Esophagus muscularis mucosa (tissue), 4 donors: ENCODE data around the gene IDE. TPM values are rescaled to one million over a fixed set of nuclear protein-coding genes. Genes with fewer than 3 reads are reported as not detected.
"Not testable (repeated sequence)": the region's sequence is repeated elsewhere in the genome, so short reads cannot be mapped to it uniquely, and the experiment has no call there.

Source experiments
- DNase-seq: peaks from one replicate; pipeline ENCODE4 v3.0.0-alpha.2; 2017; ENCODE audit errors: extremely low spot score
- H3K27ac ChIP-seq, 4 donors: fragments of 200-600 bp; sonication (generic); replicated peaks in 1 of 4; 1 replicate in 3 of 4; 2 replicates in 1 of 4; pipeline ENCODE4 v1.5.1; 2016 to 2019; ENCODE audit warnings: mild to moderate bottlenecking in 1 of 4
- H3K27me3 ChIP-seq, 4 donors: fragments of 200-600 bp; sonication (generic); one replicate each; pipeline versions ENCODE4 v1.5.1 to v1.6.0; 2016 to 2019
- H3K36me3 ChIP-seq, 4 donors: fragments of 200-600 bp; sonication (generic); one replicate each; pipeline ENCODE4 v1.5.1; 2016 to 2019
- H3K4me1 ChIP-seq, 4 donors: fragments of 200-600 bp; sonication (generic); one replicate each; pipeline ENCODE4 v1.5.1; 2016 to 2019
- H3K4me3 ChIP-seq, 4 donors: fragments of 200-600 bp; sonication (generic); 1 replicate in 2 of 4; 2 replicates in 2 of 4; pipeline ENCODE4 v1.5.1; 2016 to 2019; ENCODE audit warnings: mild to moderate bottlenecking in 4 of 4, moderate library complexity in 1 of 4
- H3K9me3 ChIP-seq, 4 donors: fragments of 200-600 bp; sonication (generic); 1 replicate in 3 of 4; 2 replicates in 1 of 4; pipeline ENCODE4 v1.5.1; 2016 to 2019
- EP300 ChIP-seq: sonication (generic); formaldehyde crosslinking; IDR thresholded peaks from one replicate; pipeline ENCODE4 v1.6.1; 2017; ENCODE audit warnings: antibody characterized with exemption
- POLR2A ChIP-seq: fragments of 450-650 bp; IDR thresholded peaks from one replicate; pipeline ENCODE4 v1.6.1; 2017; ENCODE audit warnings: antibody characterized with exemption, moderate library complexity, mild to moderate bottlenecking, low read depth
- POLR2AphosphoS5 ChIP-seq, 2 donors: sonication (generic); formaldehyde crosslinking; IDR thresholded peaks; one replicate each; pipeline ENCODE4 v1.6.1; 2017; ENCODE audit warnings: antibody characterized with exemption in 2 of 2
- WGBS: methylation state at CpG from one replicate; pipeline ENCODE4 v1.1.5; 2018; 5-methylcytosine and 5-hydroxymethylcytosine counted together
- intact Hi-C: fragments of 100-400 bp; cut with DNase I; formaldehyde crosslinking; loops from one replicate; pipeline ENCODE4 v1.15.1; 2023
- total RNA-seq, 4 donors: library from RNA; depleted of rRNA; stranded (reverse); fragments of >200 nt; gene quantifications; one replicate each; pipeline versions ENCODE4 v1.1.0 to v1.2.1, GENCODE V29; 2016
- TF ChIP-seq, protein P1 (sequence below), 3 experiments: fragments of 200-600 bp in 2 of 3; fragments of 450-650 bp in 1 of 3; sonication (generic) in 2 of 3; IDR thresholded peaks; one replicate each; pipeline ENCODE4 v1.5.1; 2017 to 2019; ENCODE audit warnings: antibody characterized with exemption in 3 of 3, mild to moderate bottlenecking in 2 of 3, moderate library complexity in 1 of 3

The IDE gene
- total RNA-seq, 4 donors from 2014 or later, result 27.0 to 33.1 (median 30.7) TPM

DNA sequence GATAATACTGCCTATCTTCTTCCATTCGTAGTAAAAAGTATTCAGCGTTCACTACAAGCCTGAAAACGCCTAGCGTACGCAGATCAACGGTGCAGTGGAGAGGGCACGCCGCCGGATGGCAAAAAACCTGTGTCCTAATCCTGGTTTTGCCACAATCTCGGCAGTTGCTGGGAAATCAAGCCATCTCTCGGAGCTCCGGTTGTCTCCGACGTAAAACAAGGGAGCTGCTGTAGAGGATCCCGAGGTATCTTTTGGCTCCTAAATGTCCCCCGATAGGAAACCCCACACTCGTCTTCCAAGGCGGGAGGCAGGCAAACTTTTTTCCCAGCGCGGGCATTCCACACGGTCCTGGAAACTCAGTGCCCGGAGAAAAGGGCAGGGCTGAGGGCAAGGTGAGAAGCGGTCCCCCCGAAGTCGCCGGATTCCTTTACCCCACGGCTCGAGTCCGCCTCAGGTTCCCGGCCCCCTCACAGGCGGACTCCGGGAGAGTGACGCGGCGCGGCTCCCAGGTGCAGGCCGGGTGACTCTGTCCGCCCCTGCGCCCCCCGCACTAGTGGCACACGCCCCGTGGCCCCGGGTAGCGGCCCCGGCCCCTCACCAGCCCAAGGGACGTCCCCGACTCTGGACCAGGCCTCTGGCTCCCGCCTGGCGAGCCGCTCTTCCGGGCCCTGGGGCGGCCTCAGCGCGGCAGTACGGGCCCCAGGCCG is 649 bp downstream of the IDE start:
- no peaks in the 10 kb centered on the region for H3K9me3 ChIP-seq
- peaks cover 21 to 37% (median 34%) of the 10 kb centered on the region in 4 donors for H3K4me1 ChIP-seq
- peak overlapping the region; percentile 86 to 95 (median 94) for H3K27ac ChIP-seq
- no peak for TF ChIP-seq POLR2AphosphoS5 (IDR thresholded peaks at IDR 0.05)
- no peak for TF ChIP-seq POLR2A
- TF ChIP-seq EP300, result no peak
- TF ChIP-seq, protein P1, sequence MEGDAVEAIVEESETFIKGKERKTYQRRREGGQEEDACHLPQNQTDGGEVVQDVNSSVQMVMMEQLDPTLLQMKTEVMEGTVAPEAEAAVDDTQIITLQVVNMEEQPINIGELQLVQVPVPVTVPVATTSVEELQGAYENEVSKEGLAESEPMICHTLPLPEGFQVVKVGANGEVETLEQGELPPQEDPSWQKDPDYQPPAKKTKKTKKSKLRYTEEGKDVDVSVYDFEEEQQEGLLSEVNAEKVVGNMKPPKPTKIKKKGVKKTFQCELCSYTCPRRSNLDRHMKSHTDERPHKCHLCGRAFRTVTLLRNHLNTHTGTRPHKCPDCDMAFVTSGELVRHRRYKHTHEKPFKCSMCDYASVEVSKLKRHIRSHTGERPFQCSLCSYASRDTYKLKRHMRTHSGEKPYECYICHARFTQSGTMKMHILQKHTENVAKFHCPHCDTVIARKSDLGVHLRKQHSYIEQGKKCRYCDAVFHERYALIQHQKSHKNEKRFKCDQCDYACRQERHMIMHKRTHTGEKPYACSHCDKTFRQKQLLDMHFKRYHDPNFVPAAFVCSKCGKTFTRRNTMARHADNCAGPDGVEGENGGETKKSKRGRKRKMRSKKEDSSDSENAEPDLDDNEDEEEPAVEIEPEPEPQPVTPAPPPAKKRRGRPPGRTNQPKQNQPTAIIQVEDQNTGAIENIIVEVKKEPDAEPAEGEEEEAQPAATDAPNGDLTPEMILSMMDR (IDR thresholded peaks at IDR 0.05), result peak in 1 of 3 experiments; percentile 36
- WGBS, result under 1% methylated on average over 18 of the region's 56 CpGs
- DNase-seq, result no peak
- H3K4me3 ChIP-seq, result peak overlapping the region; percentile 71 to 97 (median 86)
- intact Hi-C loops, result loop anchor here (10.0 kb wide), 1 partner anchor 312 kb away; no protein-coding TSS in a partner anchor
- H3K36me3 ChIP-seq, result peaks cover 0 to 15% (median 0%) of the 10 kb centered on the region in 4 donors
- no peaks in the 10 kb centered on the region for H3K27me3 ChIP-seq

DNA sequence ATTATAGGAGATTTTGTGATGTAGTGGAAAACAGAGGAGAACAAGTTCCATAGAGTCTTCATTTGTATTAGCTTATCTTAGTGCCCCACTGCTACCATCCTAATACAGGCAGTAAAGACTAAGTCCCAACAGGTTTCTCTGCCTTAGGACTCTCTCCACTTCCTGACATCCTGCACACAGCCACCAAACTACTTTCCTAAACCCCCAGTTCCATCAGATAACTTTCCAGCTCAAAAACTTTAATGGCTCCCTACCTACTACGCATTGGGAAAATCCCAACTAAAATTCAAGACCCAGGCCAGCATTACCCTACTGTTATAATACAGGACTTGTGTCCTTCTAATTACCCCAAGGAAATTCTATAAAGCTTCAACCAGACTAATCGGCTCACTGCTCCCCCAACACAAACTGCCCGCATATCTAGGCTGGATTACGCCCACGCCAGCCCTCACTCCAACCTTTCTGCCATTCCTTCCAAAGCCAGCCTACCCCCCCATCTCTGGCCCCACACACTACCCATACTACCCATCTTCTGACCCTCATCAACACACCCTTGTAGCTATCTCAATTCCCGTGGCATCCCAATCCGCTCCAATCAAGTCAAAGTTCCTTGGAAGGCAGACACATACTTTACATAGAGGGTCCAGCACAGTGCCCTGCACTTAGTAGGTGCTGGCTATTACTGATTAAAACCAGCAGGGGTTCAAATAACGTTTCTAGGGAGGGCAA is 1.4 kb downstream of the IDE start:
- no peak for TF ChIP-seq POLR2A
- TF ChIP-seq POLR2AphosphoS5 (IDR thresholded peaks at IDR 0.05), result no peak
- TF ChIP-seq, protein P1 (IDR thresholded peaks at IDR 0.05), result no peak
- TF ChIP-seq EP300, result no peak
- no peaks in the 10 kb centered on the region for H3K27me3 ChIP-seq
- intact Hi-C loops, result loop anchor here (10.0 kb wide), 1 partner anchor 312 kb away; no protein-coding TSS in a partner anchor
- peaks cover 0 to 22% (median 0%) of the 10 kb centered on the region in 4 donors for H3K36me3 ChIP-seq
- peak overlapping the region; percentile 86 to 95 (median 94) for H3K27ac ChIP-seq
- WGBS, result 60% methylated on average over 8 of the region's 8 CpGs
- H3K4me1 ChIP-seq, result peaks cover 21 to 37% (median 34%) of the 10 kb centered on the region in 4 donors
- no peaks in the 10 kb centered on the region for H3K9me3 ChIP-seq
- H3K4me3 ChIP-seq, result peak overlapping the region; percentile 71 to 97 (median 86)
- no peak for DNase-seq

DNA sequence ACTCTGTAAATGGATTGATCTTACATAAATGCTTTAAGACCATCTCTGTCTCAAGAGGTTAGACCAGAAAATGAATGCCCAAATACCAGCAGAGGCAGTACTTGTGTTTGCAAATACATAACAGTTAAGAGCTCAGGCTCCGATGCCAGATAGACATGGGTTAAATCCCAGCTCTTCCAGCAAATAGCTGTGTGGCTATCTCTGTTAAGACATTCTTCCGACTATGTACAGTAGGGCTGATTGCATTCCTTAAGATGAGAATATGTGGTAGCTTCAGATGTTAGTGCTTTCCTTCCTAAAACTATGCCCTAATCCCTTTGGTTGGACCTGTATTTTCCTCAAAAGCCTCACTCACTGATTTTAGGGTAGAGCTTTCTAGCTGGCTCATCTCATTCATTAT is 2.2 kb downstream of the IDE start:
- no peaks in the 10 kb centered on the region for H3K27me3 ChIP-seq
- DNase-seq, result no peak
- intact Hi-C loops, result loop anchor here (10.0 kb wide), 1 partner anchor 313 kb away; no protein-coding TSS in a partner anchor
- no peak overlapping the region for H3K27ac ChIP-seq
- peaks cover 0 to 26% (median 0%) of the 10 kb centered on the region in 4 donors for H3K36me3 ChIP-seq
- 39% methylated on average over 2 of the region's 2 CpGs for WGBS
- no peak for TF ChIP-seq POLR2AphosphoS5 (IDR thresholded peaks at IDR 0.05)
- TF ChIP-seq EP300, result no peak
- TF ChIP-seq POLR2A, result no peak
- TF ChIP-seq, protein P1 (IDR thresholded peaks at IDR 0.05), result no peak
- H3K4me3 ChIP-seq, result no peak overlapping the region
- peaks cover 21 to 37% (median 34%) of the 10 kb centered on the region in 4 donors for H3K4me1 ChIP-seq
- H3K9me3 ChIP-seq, result no peaks in the 10 kb centered on the region

DNA sequence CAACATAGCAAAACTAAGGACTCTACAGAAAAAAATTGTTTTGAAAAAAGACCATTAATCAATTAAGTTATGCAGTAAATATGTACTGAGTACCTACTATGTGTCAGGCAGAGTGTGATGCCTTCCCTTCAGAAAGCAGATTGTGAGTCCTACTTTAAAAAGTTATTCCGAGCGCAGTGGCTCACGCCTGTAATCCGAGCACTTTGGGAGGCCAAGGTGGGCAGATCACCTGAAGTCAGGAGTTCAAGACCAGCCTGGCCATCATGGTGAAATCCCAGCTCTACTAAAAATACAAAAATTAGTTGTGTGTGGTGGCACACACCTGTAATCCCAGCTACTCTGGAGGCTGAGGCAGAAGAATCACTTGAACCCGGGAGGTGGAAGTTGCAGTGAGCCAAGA is 4.2 kb downstream of the IDE start:
- H3K36me3 ChIP-seq, result peaks cover 0 to 26% (median 0%) of the 10 kb centered on the region in 4 donors
- not testable (repeated sequence) for H3K27ac ChIP-seq, DNase-seq, H3K9me3 ChIP-seq, H3K27me3 ChIP-seq, H3K4me3 ChIP-seq
- H3K4me1 ChIP-seq, result peaks cover 16 to 32% (median 29%) of the 10 kb centered on the region in 4 donors
- 92% methylated on average over 5 of the region's 5 CpGs for WGBS
- intact Hi-C loops, result loop anchor here (10.0 kb wide), 1 partner anchor 315 kb away; no protein-coding TSS in a partner anchor

DNA sequence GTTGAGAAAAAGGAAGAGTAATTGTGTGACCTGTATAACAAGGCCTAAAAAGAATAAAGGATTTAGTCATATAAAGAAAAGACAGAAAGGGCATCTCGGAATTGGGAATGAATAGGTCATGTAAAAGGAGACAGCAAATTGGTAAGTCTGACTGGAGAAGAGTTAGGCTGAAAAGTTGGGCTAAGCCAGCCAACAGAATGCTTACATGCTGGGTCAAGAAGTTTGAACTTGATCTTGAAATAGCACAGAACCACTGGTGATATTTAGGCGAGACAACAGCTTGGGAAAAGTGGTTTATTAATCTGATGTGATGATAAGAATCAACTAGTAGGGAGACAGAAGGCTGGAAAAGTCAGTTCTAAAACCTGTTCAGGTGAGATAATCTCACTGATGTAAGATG is 4.8 kb downstream of the IDE start:
- peaks cover 0 to 26% (median 0%) of the 10 kb centered on the region in 4 donors for H3K36me3 ChIP-seq
- intact Hi-C loops, result no loop called here
- TF ChIP-seq POLR2AphosphoS5 (IDR thresholded peaks at IDR 0.05) (no peak), POLR2A (no peak), EP300 (no peak)
- TF ChIP-seq, protein P1 (IDR thresholded peaks at IDR 0.05), result no peak
- 71% methylated on average over 2 of the region's 2 CpGs for WGBS
- no peaks in the 10 kb centered on the region for H3K9me3 ChIP-seq
- H3K27ac ChIP-seq, result no peak overlapping the region
- H3K27me3 ChIP-seq, result no peaks in the 10 kb centered on the region
- H3K4me1 ChIP-seq, result peaks cover 15 to 30% (median 28%) of the 10 kb centered on the region in 4 donors
- no peak overlapping the region for H3K4me3 ChIP-seq
- DNase-seq, result no peak
